NCI-H187 treated with DMSO at 0.1 percent for 48 hours (cell line): ENCODE measurements around the gene PIK3CB.
"Not testable (repeated sequence)": the region's sequence is repeated elsewhere in the genome, so short reads cannot be mapped to it uniquely, and the experiment has no call there.

ENCODE experiments used
- DNase-seq: peaks from one replicate; lab custom pipeline; 2025; lab: John Stamatoyannopoulos, UW

The PIK3CB gene

DNA sequence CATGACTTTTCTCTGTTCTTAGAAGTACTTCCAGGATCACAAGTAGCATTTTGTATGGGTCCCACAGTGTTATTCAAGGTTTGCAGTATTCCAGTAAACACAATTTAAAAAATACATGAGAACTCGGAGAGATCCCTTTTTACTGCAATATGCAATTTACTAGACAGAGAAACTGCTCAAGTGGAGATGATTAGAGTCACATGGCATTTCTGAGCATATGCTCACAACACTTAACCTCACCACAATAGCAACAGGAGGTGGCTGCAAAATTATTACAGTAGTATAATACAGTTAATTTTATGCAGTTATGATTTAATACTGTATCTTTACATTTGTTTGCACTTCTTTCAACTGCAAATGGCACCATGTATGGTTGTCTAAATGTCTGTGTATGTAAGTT lies 87.5 kb downstream of the PIK3CB start:
- no peak for DNase-seq

DNA sequence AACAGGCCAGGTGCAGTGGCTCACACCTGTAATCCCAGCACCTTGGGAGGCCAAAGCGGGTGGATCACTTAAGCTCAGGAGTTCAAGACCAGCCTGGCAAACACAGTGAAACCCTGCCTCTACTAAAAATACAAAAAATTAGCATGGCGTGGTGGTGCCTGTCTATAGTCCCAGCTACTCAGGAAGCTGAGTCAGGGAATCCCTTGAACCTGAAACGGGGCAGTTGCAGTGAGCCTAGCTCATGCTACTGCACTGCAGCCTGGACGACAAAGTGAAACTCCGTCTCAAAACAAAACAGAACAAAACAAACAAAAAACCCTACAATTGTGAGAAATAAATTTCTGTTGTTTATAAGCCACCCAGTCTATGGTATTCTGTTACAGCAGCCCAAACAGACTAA lies 94.7 kb downstream of the PIK3CB start:
- DNase-seq, result no peak

DNA sequence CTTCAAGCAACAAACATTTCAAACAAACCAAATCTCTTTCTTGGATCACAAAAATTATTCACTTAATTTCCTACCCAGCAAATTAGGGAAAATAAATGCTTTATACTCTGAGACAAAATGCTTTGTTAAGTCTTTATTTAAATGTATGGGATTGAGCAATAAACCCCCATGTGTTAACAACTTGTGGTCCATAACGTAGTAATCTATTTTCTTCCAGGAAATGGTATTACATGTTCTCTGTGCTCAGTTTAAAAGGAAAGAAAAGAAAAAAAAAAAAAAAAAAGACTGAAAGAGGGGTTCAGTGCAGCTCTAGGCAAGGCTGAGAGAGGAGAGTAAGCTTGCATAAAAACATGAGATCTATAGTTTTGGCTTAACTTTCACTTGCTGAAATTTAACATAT lies 102.3 kb downstream of the PIK3CB start:
- no peak for DNase-seq

DNA sequence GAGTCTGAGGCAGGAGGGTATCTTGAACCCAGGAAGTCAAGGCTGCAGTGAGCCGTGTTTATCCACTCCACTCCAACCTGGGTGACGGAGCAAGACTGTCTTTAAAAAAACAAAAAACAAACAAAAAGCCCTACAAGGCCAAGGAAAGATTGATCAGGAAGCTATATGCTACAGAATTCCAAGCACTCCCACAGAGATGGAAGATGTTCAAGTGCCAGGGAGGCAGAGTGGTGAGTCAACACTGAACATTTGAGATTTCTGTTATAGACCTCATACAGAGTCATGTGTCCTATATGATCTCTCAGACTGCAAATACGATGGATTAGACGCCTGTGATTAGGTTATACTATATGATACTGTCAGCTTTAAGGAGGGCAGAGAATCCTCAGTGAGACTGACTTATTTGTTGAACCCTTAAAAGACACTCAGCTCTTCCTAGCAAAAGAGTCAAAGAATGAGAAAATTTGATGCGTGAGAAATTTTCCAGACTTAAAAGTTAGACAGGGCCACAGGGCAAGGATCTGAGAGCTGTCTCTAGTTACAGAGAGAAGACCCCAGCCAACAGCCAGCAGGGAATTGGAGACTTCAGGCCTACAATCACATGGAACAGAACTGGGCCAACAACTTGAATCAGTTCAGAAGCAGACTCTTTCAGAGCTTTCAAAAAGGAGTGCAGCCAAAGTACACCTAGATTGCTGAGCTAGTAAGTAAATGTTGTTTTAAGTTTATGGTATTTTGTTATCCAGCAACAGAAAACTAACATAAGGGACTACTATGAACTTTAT lies 107.6 kb downstream of the PIK3CB start:
- no peak for DNase-seq

DNA sequence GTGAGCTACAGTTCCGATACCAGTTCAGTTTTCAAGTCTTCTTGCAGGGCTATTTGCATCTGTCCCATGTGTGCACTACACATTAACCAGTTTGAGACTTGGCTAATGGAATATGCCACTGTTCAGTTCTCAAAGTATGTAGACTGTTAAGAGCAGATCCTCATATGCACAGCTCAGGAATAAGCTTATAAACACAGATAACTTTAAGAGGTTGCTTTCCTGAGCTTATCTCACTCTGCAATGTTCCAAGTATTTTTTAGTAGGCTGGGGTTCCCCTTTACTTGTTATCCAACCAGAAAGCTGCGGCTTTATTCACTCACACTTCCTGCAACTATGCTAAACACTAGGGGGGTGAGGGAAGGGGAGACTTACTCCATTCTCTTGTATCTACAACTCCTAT lies 108.7 kb downstream of the PIK3CB start:
- not testable (repeated sequence) for DNase-seq

DNA sequence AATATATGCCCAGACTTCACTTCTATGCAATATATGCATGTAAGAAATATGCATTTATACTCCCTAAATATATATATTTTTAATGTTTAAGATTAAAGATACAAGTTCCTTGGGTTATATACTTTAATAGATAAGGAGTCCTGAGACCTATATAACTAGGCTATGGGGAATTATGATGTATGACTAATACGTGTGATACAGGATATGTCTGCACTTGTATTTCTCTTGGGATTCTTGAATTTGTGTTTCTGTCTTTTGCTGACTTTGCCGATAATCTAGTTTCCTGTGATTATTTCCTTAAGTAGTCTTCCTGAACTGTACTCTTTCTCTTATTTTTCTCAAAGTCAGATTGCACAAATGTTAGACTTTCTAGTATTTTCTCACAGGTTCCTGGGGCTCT lies 109.6 kb downstream of the PIK3CB start:
- no peak for DNase-seq

DNA sequence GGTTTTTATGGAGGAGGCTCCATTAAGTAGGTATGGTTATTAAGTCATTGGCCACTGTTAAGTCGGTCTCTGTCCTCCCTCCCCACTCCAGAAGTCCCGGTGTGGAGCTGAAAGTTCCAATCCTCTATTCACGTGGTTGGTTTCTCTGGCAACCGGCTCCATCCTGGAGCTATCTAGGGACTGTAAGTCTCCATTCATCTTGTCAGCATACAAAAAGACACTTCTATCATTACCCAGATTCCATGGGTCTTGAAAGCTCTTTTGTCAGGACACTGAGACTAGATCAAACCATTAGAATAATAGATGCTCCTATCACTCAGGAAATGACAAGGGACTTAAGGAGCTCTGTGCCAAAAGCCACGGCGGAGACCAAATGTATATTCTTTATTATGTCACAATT lies 110.3 kb downstream of the PIK3CB start:
- DNase-seq, result no peak

DNA sequence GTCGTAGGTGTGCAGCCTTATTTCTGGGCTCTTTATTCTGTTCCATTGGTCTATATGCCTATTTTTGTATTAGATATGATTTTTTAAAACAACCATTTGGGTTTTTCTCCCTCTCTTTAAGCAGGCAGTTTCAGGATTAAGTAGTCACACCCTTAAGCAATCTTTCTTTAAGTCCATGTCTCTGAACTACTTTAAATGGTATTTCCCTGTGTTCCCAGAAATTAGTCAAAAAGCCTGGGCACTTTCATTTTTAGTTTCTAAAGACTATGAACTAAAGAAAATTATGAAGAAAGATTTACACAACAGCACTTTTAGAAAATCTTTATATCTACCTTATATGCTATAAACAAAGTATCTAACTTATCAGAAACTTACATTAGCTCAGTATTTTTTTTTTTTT lies 115.9 kb downstream of the PIK3CB start:
- DNase-seq, result no peak

DNA sequence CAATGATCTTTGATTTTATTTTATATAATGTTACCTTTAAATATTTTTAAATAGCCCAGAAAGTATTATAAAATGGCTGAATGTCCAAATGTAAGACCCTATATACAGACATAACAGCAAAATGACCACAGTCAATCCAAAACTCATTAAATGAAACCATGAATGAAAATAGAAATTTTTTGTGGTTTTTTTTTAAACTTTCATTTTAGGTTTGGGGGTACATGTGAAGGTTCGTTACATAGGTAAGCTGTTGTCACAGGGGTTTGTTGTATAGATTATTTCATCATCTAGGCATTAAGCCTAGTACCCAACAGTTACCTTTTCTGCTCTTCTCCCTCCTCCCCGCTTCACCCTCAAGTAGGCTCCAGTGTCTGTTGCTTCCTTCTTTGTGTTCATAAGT lies 117.4 kb downstream of the PIK3CB start:
- DNase-seq, result no peak

DNA sequence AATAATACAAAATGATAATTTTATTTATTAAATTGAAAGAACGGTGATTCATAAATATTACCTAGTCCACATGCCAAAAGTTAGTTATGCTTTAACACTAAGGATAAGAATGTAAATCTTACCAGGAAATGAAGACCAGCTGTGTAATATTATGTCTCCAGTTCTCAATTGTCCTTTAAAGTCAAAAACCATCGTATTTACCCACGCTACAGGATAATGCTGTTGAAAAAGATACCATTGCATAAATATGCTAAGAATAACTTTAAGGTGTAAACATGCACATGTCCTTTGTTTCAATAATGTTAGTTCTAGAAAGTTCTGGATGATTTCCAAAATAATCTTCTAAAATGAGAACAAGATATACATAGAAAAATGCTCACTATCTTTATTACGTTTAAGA lies 122.6 kb downstream of the PIK3CB start:
- DNase-seq, result no peak

DNA sequence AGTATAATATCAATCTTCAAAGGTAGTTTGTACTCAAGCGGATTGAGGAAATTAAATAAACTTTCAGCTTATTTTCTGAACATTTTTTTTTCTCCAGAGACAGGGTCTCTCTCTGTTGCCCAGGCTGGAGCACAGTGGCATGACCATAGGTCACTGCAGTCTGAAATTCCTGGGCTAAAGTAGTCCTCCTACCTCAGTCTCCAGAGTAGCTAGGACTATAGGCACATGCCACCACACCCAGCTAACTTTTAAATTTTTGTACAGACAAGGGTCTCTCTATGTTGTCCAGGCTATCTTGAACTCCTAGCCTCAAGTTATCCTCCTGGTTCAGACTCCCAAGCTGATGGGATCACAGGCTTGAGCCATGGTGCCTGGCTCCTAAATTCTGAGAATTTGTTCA lies 129.1 kb downstream of the PIK3CB start:
- no peak for DNase-seq

DNA sequence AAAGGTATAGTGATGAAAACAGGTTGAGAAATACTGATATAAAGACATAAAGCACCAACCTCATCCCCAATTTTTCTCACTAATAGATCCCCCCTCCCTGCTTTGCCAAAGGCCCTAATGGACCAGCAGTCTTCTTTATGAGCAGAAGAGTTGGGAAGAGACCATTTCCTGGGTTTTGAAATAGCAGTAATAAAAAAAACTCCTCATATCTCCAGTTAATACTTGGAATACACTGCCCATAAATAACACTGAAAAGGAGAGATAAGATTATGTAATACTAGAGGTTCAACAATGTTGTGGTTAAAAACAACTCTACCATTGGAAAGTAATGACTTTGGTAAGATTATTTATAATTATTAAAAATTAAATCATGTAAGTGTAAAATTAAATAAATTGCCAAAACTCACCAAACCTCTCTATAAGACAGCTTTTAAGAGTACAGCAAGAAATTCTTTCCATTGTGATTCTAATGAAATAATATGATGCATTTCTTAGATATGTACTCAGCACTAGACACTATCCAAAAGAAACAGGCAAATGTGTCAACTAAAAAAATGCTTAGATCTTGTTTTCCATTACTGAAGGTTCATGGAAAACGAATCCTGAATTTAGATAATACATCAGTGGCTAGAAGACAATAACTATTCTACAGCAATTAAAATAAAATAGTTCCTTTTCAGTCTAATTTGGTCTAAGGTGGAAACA lies 137.9 kb downstream of the PIK3CB start:
- no peak for DNase-seq

DNA sequence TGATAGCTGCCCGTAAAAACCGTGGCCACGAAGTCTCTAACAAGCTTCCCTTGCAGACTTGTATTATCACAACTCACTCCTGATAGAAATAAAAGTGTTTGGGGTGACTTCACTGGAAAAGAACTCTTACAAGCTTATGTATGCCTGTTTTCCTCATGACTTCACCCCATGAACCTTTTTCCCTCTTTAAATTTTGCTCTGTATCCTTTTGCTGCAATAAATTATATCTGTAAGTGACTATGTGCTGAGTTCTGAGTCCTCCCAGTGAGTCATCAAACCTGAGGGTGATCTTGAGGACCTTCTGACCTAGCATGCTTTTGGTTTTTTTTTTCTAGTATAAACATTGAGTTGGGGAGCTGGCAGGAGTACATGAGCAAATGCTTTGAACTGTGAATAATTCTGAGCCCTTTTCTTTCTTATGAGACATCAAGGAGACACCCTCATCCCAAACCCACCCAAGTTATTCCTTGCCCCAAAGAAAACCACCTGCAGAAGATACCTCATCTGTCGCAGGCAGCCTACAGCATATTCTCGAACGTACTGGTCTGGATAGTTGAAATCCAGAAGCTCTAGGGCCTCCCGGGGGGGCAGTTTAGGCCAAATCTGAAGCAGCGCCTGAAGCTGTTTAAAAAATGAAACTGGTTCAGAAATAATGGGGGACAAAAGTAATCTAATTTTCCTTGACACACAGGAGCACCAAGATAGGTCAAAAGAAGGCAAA lies 140.3 kb downstream of the PIK3CB start:
- no peak for DNase-seq

DNA sequence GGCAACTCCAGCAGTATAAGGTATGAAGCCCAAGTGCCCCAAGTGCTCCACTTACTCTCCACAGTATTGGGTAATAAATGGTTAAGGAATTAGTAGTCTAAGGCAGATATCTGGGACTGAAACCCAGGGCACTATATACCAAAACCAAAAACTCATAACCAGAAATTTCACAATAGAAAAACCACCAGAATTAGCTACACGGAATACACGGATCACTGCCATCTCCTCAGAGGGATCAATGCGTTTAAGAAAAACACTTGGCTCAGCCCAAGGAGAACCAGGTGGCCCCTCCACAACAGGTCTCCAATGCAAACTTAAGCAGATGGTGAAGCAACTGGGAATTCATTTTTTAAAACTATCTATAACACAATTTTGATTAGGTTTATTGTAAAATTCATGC lies 142.6 kb downstream of the PIK3CB start:
- no peak for DNase-seq

DNA sequence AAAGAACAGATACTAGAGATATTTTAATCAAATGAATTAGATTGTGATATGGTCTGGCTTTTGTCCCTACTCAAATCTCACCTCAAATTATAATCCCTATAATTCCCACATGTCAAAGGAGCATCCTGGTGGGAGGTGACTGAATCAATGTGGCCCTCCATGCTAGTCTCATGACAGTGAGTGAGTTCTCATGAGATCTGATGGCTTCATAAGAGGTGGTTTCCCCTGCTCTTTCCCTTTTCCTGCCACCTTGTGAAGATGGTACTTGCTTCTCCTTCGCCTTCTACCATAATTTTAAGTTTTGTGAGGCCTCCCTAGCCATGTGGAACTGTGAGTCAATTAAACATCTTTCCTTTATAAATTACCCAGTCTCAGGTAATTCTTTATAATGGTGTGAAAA lies 143.4 kb downstream of the PIK3CB start:
- DNase-seq, result no peak

DNA sequence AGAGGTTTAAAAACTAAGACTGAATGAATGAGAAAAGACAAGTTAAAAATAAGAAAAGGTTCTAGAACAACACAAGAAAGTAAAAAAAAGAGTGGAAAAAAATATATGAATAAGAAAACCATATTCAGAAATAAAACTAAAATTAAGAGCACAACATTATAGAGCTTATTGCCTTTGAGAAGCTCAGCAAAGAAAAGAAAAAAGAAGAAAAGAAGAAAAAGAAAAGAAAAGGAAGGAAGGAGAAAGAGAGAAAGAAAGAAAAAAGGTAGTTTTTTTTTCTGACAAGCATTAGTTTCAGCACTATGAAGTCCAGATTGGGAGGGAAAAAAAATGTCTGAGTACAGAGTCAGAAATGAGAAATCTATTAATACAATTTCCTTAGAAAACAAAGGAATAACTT lies 144.7 kb downstream of the PIK3CB start:
- DNase-seq, result no peak

DNA sequence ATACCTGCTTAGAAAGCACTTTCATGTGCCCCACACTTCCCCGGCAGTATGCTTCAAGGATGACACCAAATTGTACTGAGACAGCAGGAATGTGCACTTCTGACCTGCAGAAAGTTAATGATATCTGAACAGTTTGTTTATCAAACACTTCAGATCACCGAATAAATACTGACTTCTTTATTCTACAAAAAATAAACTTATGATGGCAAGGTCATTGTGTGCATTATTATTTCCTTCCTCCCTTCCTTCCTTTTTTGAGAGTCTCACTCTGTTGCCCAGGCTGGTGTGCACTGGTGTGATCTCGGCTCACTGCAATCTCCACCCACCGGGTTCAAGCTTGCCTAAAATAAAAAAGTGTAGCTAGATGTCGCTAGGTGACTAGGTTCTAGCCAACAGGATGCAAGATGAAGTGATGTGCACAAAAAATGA lies 145.8 kb downstream of the PIK3CB start:
- DNase-seq, result no peak

DNA sequence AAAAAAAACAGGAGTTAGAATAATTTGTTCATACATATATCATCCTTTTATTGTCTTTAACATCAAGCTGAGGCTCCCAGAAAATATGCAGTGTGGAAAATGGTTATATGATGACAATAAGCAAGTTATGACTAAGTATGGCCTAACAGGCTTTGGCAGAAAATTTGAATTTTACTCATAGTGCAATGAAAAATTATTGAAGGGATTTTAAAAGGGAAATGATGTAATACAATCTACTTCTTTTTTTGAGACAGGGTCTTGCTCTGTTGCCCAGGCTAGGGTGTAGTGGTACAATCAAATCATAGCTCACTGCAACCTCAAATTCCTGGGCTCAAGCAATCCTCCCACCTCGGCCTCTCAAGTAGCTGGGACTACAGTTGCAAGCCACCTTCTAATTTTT lies 147.5 kb downstream of the PIK3CB start:
- no peak for DNase-seq

DNA sequence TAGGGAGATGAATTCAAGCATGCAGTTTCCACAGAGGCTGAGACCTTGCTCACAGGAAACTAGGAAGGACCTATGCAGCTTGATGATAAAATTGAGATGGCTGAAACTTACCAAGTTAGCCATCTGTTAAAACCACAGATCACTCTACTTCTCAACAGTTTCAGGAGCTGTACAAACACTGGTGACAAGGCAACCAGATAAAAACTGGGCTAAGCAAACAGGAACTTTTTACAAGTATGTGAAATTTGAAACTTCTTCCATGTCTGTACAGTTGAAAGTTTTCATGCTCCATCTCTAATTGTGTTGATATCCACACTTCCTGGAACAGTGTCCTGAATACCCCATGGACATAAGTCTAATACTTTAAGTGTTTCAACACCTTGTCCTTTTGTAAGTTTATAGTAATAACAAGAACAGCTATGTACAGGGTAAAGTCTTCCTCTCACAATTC lies 147.9 kb downstream of the PIK3CB start:
- no peak for DNase-seq

DNA sequence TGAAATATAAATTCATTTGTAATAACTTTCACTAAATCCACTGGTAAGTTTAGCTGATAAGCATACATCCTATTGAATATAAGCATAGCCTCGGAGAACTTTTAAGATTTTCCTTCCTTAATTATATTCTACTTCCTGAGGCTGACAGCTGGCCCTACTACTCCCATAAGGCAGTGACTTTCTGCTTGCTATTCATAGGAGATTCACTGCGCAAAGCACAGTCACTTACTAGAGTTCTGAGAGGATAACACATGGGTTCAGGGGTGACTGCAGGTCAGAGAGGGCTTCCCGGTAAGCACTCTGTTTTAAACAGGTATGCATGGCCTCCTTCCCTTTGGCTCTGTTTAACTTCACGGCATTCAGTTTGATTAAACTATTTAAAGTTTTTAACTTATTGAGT lies 150.3 kb downstream of the PIK3CB start:
- no peak for DNase-seq

DNA sequence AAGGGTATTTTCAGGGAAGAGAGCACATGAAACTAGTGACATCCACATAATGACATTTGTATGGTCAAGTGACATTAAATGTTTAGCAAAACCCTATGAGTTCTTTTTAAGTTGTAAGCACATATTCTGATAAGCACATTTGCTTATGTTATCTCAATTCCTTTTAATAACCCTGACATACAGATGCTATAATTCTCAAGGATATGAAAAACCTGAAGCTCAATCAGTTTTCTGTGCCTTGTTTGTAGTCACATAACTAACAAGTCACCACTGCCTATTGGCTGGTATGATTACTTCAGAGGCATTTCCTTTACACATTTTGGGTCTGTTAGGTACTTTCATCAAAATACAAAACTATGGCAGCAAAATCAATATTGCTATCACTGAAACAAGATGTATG lies 152.1 kb downstream of the PIK3CB start:
- no peak for DNase-seq

DNA sequence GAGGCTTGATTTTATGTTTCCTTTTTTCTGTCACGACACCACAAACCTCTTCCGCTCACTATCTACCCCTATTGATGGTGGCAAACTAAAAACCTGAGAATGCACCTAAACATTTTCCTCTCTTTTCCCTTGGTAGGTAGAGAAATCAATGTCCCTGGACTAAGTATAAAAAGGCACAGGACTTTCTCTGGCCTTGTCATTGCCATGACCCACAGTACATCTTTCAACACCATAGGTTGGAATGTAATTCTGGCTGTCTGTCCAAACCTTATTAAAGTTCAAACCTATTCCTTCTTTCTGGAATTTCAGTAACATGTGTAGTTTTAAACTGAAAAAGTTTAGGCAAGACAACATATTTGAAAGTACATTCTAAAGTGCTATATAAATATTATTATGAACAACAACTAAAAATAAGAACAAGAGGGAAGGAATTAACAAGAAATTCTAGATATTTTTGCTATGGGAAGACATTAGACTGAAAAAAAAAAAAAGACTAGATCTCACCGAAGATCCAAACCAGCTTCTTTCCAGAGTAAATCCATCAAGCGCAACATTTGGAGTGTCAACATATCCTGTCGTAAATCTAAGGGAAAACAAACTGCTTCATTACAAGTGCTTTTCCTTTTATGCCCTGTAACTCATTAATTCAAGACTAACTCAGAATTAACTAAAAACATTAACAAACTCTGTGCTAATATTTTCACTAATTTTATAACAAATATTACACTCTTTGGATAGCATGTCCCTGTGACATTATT lies 153.1 kb downstream of the PIK3CB start:
- DNase-seq, result no peak
